IPS-20b (cell line): ENCODE data around the gene SPG11.
"Not testable (repeated sequence)": the region's sequence is repeated elsewhere in the genome, so short reads cannot be mapped to it uniquely, and the experiment has no call there.

Experiments
- H3K27ac ChIP-seq: one replicate; pipeline ENCODE4 v1.5.1; 2013; ENCODE audit warnings: low read length
- H3K27me3 ChIP-seq: 2 replicates; pipeline ENCODE4 v1.6.1; 2013; ENCODE audit warnings: mild to moderate bottlenecking, low read length, inconsistent platforms; ENCODE audit not compliant: insufficient read depth
- H3K36me3 ChIP-seq: 2 replicates; pipeline ENCODE4 v1.6.1; 2013; ENCODE audit warnings: low read depth, mild to moderate bottlenecking, inconsistent platforms, low read length, moderate library complexity; ENCODE audit not compliant: insufficient read depth
- H3K4me1 ChIP-seq: 2 replicates; pipeline ENCODE4 v1.6.1; 2013; ENCODE audit warnings: mild to moderate bottlenecking, control low read depth, inconsistent platforms, low read length, moderate library complexity; ENCODE audit not compliant: insufficient read depth
- H3K4me3 ChIP-seq: 2 replicates; pipeline ENCODE4 v1.5.1; 2013; ENCODE audit warnings: mild to moderate bottlenecking, low read length, inconsistent platforms
- H3K9ac ChIP-seq: 2 replicates; pipeline ENCODE4 v1.6.1; 2013; ENCODE audit warnings: low read depth, mild to moderate bottlenecking, inconsistent platforms, low read length, moderate library complexity
- H3K9me3 ChIP-seq: 2 replicates; pipeline ENCODE4 v1.6.1; 2013; ENCODE audit warnings: mild to moderate bottlenecking, low read depth, low read length, inconsistent platforms; ENCODE audit not compliant: insufficient read depth

SPG11 gene

DNA sequence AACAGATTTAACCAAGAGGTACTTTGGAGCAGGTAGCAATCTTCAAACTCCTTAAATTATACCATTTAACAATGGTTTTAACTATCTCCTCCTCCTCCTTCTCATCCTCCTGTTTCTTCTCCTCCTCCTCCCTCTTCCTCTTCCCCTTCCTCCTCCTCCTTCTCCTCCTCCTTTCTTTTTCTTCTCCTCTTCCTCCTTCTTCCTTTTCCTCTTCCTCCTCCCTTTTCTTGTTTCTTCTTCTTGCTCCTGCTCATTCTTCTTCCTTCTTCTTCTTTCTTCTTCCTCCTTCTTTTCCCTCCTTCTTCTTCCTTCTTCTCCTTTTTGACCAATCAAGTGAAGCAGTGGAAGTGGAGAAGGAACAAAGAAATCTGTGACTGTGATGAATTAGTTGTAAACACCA is 33.6 kb upstream of the SPG11 start:
- no peaks in the 10 kb centered on the region for H3K4me1 ChIP-seq
- no peaks in the 10 kb centered on the region for H3K9me3 ChIP-seq
- H3K27me3 ChIP-seq: no peaks in the 10 kb centered on the region
- no peak overlapping the region for H3K4me3 ChIP-seq
- no peaks in the 10 kb centered on the region for H3K36me3 ChIP-seq
- no peak overlapping the region for H3K27ac ChIP-seq
- H3K9ac ChIP-seq: no peak overlapping the region

DNA sequence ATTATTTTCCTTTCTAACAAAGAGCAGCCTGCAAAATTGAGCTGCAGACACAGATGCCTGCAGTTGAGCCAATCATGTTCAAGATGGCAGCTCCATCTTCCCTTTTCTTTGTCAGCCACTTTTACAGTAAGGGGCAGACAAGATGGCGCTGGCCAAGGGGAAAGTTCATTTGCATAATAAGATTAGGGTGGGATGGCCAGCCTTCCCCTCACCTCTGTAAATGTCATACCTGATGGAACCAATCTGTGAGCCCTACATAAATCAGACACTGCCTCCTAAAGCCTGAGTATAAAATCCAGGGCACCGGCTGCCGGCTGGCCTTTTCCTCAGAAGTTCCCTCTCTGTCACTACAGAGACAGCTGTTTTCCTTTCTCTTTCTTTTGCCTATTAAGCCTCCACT is 31.8 kb upstream of the SPG11 start:
- no peak overlapping the region for H3K4me3 ChIP-seq
- H3K27me3 ChIP-seq: no peaks in the 10 kb centered on the region
- H3K27ac ChIP-seq: no peak overlapping the region

DNA sequence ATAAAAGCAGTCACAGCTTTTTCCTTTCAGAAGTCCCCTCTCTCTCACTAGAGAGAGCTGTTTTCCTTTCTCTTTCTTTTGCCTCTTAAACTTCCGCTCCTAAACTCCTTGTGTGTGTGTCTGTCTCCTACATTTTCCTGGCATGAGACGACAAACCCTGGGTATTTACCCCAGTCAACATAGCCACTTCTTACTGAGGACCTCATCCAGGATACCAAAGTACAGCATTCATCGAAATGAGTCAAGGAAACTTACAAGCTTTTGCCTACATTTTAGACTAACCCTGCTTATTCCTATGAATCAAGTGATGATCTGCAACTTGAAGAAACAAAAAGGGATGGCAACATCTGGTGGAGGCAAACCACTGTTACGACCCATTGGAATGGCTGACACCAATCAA is 31.0 kb upstream of the SPG11 start:
- Histone ChIP-seq H3K9me3 (no peaks in the 10 kb centered on the region), H3K4me1 (no peaks in the 10 kb centered on the region), H3K4me3 (no peak overlapping the region), H3K27ac (no peak overlapping the region), H3K36me3 (no peaks in the 10 kb centered on the region), H3K9ac (no peak overlapping the region), H3K27me3 (no peaks in the 10 kb centered on the region)

More for the DNA sequence above, 31.8 kb upstream of the SPG11 start:
- Histone ChIP-seq H3K9me3 (no peaks in the 10 kb centered on the region), H3K9ac (no peak overlapping the region), H3K36me3 (no peaks in the 10 kb centered on the region), H3K4me1 (no peaks in the 10 kb centered on the region)

DNA sequence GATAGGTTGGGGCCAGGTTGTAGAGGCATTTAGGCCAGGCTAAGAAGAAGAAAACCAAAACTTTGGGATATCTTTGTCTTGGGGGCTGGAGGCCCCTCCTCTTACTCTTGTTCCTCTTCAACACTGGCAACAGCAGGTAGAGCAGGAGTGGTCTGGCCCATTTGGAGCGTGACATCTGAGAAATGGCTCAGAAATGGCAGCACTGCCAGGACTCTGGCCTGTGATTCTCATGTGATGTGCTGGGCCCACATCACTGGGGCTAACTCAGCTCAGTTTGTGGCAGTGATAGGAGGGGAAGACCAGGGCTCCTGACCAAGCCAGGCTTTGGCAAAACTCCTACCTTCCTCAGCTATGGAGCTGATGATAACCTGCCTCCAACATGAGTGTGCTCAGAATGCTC is 29.2 kb upstream of the SPG11 start:
- no peaks in the 10 kb centered on the region for H3K9me3 ChIP-seq
- H3K27ac ChIP-seq: no peak overlapping the region
- no peaks in the 10 kb centered on the region for H3K27me3 ChIP-seq
- H3K36me3 ChIP-seq: no peaks in the 10 kb centered on the region
- no peak overlapping the region for H3K4me3 ChIP-seq
- no peaks in the 10 kb centered on the region for H3K4me1 ChIP-seq
- H3K9ac ChIP-seq: no peak overlapping the region

GRCh38 chr15:44690245-44690644 is 26.8 kb upstream of the SPG11 start:
- H3K9me3 ChIP-seq, H3K9ac ChIP-seq, H3K4me3 ChIP-seq, H3K36me3 ChIP-seq, H3K27ac ChIP-seq, H3K4me1 ChIP-seq, H3K27me3 ChIP-seq: not testable (repeated sequence)

DNA sequence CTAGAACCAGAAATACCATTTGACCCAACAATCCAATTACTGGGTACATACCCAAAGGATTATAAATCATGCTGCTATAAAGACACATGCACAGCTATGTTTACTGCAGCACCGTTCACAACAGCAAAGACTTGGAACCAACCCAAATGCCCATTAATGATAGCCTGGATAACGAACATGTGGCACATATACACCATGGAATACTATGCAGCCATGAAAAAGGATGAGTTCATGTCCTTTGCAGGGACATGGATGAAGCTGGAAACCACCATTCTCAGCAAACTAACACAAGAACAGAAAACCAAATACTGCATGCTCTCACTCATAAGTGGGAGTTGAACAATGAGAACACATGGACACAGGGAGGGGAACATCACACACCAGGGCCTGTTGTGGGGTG is 25.9 kb upstream of the SPG11 start:
- H3K9ac ChIP-seq, H3K9me3 ChIP-seq, H3K4me3 ChIP-seq, H3K36me3 ChIP-seq, H3K27ac ChIP-seq, H3K4me1 ChIP-seq, H3K27me3 ChIP-seq: not testable (repeated sequence)

DNA sequence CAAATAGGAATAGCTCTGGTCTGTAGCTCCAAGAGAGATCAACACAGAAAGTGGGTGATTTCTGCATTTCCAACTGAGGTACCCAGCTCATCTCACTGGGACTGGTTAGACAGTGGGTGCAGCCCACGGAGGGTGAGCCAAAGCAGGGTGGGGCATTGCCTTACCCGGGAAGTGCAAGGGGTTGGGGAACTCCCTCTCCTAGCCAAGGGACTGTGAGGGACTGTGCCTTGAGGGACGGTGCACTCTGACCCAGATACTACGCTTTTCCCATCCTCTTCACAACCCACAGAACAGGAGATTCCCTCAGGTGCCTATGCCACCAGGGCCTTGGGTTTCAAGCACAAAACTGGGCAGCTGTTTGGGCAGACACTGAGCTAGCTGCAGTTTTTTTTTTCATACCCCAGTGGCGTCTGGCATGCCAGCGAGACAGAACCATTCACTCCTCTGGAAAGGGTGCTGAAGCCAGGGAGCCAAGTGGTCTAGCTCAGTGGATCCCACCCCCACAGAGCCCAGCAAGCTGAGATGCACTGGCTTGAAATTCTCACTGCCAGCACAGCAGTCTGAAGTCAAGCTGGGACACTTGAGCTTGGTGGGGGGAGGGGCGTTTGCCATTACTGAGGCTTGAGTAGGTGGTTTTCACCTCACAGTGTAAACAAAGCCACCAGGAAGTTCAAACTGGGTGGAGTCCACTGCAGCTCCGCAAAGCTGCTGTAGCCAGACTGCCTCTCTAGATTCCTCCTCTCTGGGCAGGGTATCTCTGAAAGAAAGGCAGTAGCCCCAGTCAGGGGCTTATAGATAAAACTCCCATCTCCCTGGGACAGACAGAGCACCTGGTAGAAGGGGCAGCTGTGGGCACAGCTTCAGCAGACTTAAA is 19.6 kb upstream of the SPG11 start:
- H3K4me3 ChIP-seq: peak overlapping the region; percentile 38; the same call in 1 of the 2 replicates
- H3K27ac ChIP-seq: peak overlapping the region; percentile 63
- not testable (repeated sequence) for H3K27me3 ChIP-seq, H3K9me3 ChIP-seq, H3K4me1 ChIP-seq, H3K36me3 ChIP-seq
- peak overlapping the region; percentile 30; the same call in 1 of the 2 replicates for H3K9ac ChIP-seq

- Histone ChIP-seq H3K4me1 (peaks cover 9% of the 10 kb centered on the region; the same call in 1 of the 2 replicates), H3K9ac (no peak overlapping the region), H3K36me3 (no peaks in the 10 kb centered on the region), H3K27me3 (no peaks in the 10 kb centered on the region), H3K9me3 (no peaks in the 10 kb centered on the region), H3K27ac (no peak overlapping the region), H3K4me3 (no peak overlapping the region)
Observed at GRCh38 chr15:44682211-44682610, 18.7 kb upstream of the SPG11 start.

- H3K4me3 ChIP-seq: no peak overlapping the region
- no peaks in the 10 kb centered on the region for H3K36me3 ChIP-seq
- no peaks in the 10 kb centered on the region for H3K9me3 ChIP-seq
- H3K27me3 ChIP-seq: no peaks in the 10 kb centered on the region
- H3K4me1 ChIP-seq: no peaks in the 10 kb centered on the region
- H3K27ac ChIP-seq: no peak overlapping the region
- no peak overlapping the region for H3K9ac ChIP-seq
Observed at GRCh38 chr15:44676676-44677075, 13.2 kb upstream of the SPG11 start.

DNA sequence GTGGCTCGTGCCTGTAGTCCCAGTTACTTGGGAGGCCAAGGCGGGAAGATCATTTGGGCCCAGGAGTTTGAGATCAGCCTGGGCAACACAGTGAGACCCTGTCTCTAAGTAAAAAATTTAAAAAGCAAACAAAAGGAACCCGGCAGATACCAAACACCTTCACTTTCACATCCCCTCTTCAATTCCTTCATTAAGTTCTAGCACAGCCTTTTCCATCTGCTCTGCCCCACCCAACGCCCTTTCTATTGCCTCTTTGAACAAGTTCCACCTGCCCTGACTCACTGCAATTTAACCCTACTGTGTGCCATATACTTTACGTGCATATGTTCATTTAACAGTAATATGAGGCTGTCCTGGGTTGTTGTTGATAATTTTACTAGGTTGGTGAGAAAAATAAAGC is 12.4 kb upstream of the SPG11 start:
- Histone ChIP-seq H3K36me3 (no peaks in the 10 kb centered on the region), H3K4me1 (no peaks in the 10 kb centered on the region), H3K9me3 (no peaks in the 10 kb centered on the region), H3K4me3 (no peak overlapping the region), H3K27me3 (no peaks in the 10 kb centered on the region), H3K9ac (no peak overlapping the region), H3K27ac (no peak overlapping the region)

GRCh38 chr15:44673639-44674038 is 10.2 kb upstream of the SPG11 start:
- H3K4me1 ChIP-seq: no peaks in the 10 kb centered on the region
- H3K27me3 ChIP-seq: no peaks in the 10 kb centered on the region

GRCh38 chr15:44670087-44670950 is 6.9 kb upstream of the SPG11 start:
- Histone ChIP-seq H3K9me3 (no peaks in the 10 kb centered on the region), H3K27ac (no peak overlapping the region), H3K4me3 (no peak overlapping the region), H3K9ac (no peak overlapping the region), H3K4me1 (0 out of 2 replicates have a peak, but pooled peaks cover 2% of the 10 kb centered on the region), H3K27me3 (no peaks in the 10 kb centered on the region), H3K36me3 (no peaks in the 10 kb centered on the region)

More at GRCh38 chr15:44673639-44674038, 10.2 kb upstream of the SPG11 start:
- no peak overlapping the region for H3K27ac ChIP-seq
- no peaks in the 10 kb centered on the region for H3K36me3 ChIP-seq
- no peak overlapping the region for H3K4me3 ChIP-seq
- H3K9ac ChIP-seq: no peak overlapping the region
- H3K9me3 ChIP-seq: no peaks in the 10 kb centered on the region
